ENCODE data around the gene SMARCD1. TPM values are rescaled to one million over a fixed set of nuclear protein-coding genes. Genes with fewer than 3 reads are reported as not detected.

Gene SMARCD1
- total RNA-seq, 1 donor from 2014 or later: 121 TPM

- no peaks in the 10 kb centered on the region for H3K79me2 ChIP-seq (ENCODE audit: low read depth)
- H3K9me3 ChIP-seq (ENCODE audit: low read depth): no peaks in the 10 kb centered on the region
- H3K9ac ChIP-seq: no peak overlapping the region
- DNase-seq (ENCODE audit: low spot score): no peak
- H4K20me1 ChIP-seq (ENCODE audit: low read depth): no peaks in the 10 kb centered on the region
- peaks cover 21% of the 10 kb centered on the region for H3K4me1 Mint-ChIP-seq
- H3K27ac ChIP-seq: no peak overlapping the region
- H3K36me3 Mint-ChIP-seq: no peaks in the 10 kb centered on the region
- no peaks in the 10 kb centered on the region for H3K36me3 ChIP-seq
- no peak for TF ChIP-seq CTCF (IDR thresholded peaks at IDR 0.05)
- no peak for TF ChIP-seq EZH2phosphoT487 (IDR thresholded peaks at IDR 0.05)
- no peak for TF ChIP-seq EZH2 (IDR thresholded peaks at IDR 0.05)
- no peak overlapping the region for H3K4me3 ChIP-seq
- no peak overlapping the region for H3K27ac Mint-ChIP-seq
- no peak overlapping the region for H3K4me2 ChIP-seq
- no peaks in the 10 kb centered on the region for H3K9me3 Mint-ChIP-seq
- H3K4me1 ChIP-seq: peaks cover 18% of the 10 kb centered on the region
- H3K4me3 Mint-ChIP-seq: no peak overlapping the region
- H3K27me3 Mint-ChIP-seq (ENCODE audit: insufficient read depth, low read depth): peaks cover 14% of the 10 kb centered on the region
- peaks cover 36% of the 10 kb centered on the region for H3K27me3 ChIP-seq
- no peak overlapping the region for H2AFZ ChIP-seq (replicated peaks)
- H3F3A ChIP-seq (ENCODE audit: low read depth): peaks cover 19% of the 10 kb centered on the region
Measured at GRCh38 chr12:50047693-50048250, 37.4 kb upstream of the SMARCD1 start.

GRCh38 chr12:50049254-50050118, 35.7 kb upstream of the SMARCD1 start:
- H3K36me3 ChIP-seq: no peaks in the 10 kb centered on the region
- no peak overlapping the region for H3K27ac Mint-ChIP-seq
- peaks cover 19% of the 10 kb centered on the region for H3F3A ChIP-seq (ENCODE audit: low read depth)
- no peak overlapping the region for H3K4me3 ChIP-seq
- peak overlapping the region; percentile 5 for H3K4me3 Mint-ChIP-seq
- H3K9me3 ChIP-seq (ENCODE audit: low read depth): no peaks in the 10 kb centered on the region
- H2AFZ ChIP-seq (replicated peaks): peak overlapping the region; percentile 88
- peaks cover 14% of the 10 kb centered on the region for H3K27me3 Mint-ChIP-seq (ENCODE audit: insufficient read depth, low read depth)
- H3K4me1 Mint-ChIP-seq: peaks cover 21% of the 10 kb centered on the region
- peaks cover 52% of the 10 kb centered on the region for H3K27me3 ChIP-seq
- no peaks in the 10 kb centered on the region for H3K9me3 Mint-ChIP-seq
- H3K9ac ChIP-seq: no peak overlapping the region
- DNase-seq (ENCODE audit: low spot score): no peak
- no peaks in the 10 kb centered on the region for H3K79me2 ChIP-seq (ENCODE audit: low read depth)
- no peak overlapping the region for H3K27ac ChIP-seq
- peaks cover 18% of the 10 kb centered on the region for H3K4me1 ChIP-seq
- no peaks in the 10 kb centered on the region for H3K36me3 Mint-ChIP-seq
- TF ChIP-seq EZH2phosphoT487 (IDR thresholded peaks at IDR 0.05) (no peak), CTCF (IDR thresholded peaks at IDR 0.05) (no peak), EZH2 (IDR thresholded peaks at IDR 0.05) (no peak)
- H4K20me1 ChIP-seq (ENCODE audit: low read depth): no peaks in the 10 kb centered on the region
- no peak overlapping the region for H3K4me2 ChIP-seq

- H3K4me3 Mint-ChIP-seq: peak overlapping the region; percentile 75
- H3K9me3 ChIP-seq (ENCODE audit: low read depth): no peaks in the 10 kb centered on the region
- peak overlapping the region; percentile 77 for H3K4me2 ChIP-seq
- peaks cover 13% of the 10 kb centered on the region for H3K27me3 Mint-ChIP-seq (ENCODE audit: insufficient read depth, low read depth)
- peaks cover 56% of the 10 kb centered on the region for H3K27me3 ChIP-seq
- no peaks in the 10 kb centered on the region for H3K36me3 Mint-ChIP-seq
- peaks cover 19% of the 10 kb centered on the region for H3F3A ChIP-seq (ENCODE audit: low read depth)
- peak overlapping the region; percentile 88 for H2AFZ ChIP-seq (replicated peaks)
- H3K27ac ChIP-seq: no peak overlapping the region
- TF ChIP-seq EZH2phosphoT487 (IDR thresholded peaks at IDR 0.05): no peak
- TF ChIP-seq CTCF (IDR thresholded peaks at IDR 0.05): no peak
- TF ChIP-seq EZH2 (IDR thresholded peaks at IDR 0.05): no peak
- no peak overlapping the region for H3K9ac ChIP-seq
- H3K27ac Mint-ChIP-seq: no peak overlapping the region
- H4K20me1 ChIP-seq (ENCODE audit: low read depth): no peaks in the 10 kb centered on the region
- no peaks in the 10 kb centered on the region for H3K79me2 ChIP-seq (ENCODE audit: low read depth)
- no peaks in the 10 kb centered on the region for H3K9me3 Mint-ChIP-seq
- peaks cover 18% of the 10 kb centered on the region for H3K4me1 ChIP-seq
- H3K36me3 ChIP-seq: no peaks in the 10 kb centered on the region
- H3K4me1 Mint-ChIP-seq: peaks cover 21% of the 10 kb centered on the region
- no peak overlapping the region for H3K4me3 ChIP-seq
- DNase-seq (ENCODE audit: low spot score): no peak
Measured at GRCh38 chr12:50050119-50050385, 35.1 kb upstream of the SMARCD1 start.
